ENCODE measurements around the gene TRIM8.

GRCh38 chr10:102611514-102612087 is 32.7 kb upstream of the TRIM8 start:
- TF ChIP-seq CTCF (conservative IDR thresholded peaks at IDR 0.05; ENCODE audit: low read length) (no peak), EZH2phosphoT487 (IDR thresholded peaks at IDR 0.05; ENCODE audit: borderline replicate concordance) (no peak)

Data from Loucy (cell line).